Tibial nerve (tissue), 4 donors: ENCODE measurements around the gene PTMS. TPM values are rescaled to one million over a fixed set of nuclear protein-coding genes. Genes with fewer than 3 reads are reported as not detected.

ENCODE experiments used
- DNase-seq, 2 donors: peaks; one replicate each; pipeline ENCODE4 v3.0.0-alpha.2; 2019; ENCODE audit warnings: low spot score in 2 of 2
- H3K27ac ChIP-seq, 4 donors: fragments of 200-600 bp; sonication (generic) in 3 of 4; one replicate each; pipeline ENCODE4 v1.5.1; 2017 to 2019; ENCODE audit warnings: mild to moderate bottlenecking in 1 of 4
- H3K27me3 ChIP-seq, 2 donors: fragments of 200-600 bp; sonication (generic) in 1 of 2; one replicate each; pipeline versions ENCODE4 v1.5.1 to v1.6.0; 2017 to 2019
- H3K36me3 ChIP-seq, 3 donors: fragments of 200-600 bp; sonication (generic); one replicate each; pipeline ENCODE4 v1.5.1; 2018 to 2019
- H3K4me1 ChIP-seq, 4 donors: fragments of 200-600 bp; sonication (generic) in 3 of 4; one replicate each; pipeline ENCODE4 v1.5.1; 2017 to 2019
- H3K4me3 ChIP-seq, 4 donors: fragments of 200-600 bp; sonication (generic) in 3 of 4; one replicate each; pipeline ENCODE4 v1.5.1; 2017 to 2019; ENCODE audit warnings: mild to moderate bottlenecking in 1 of 4, moderate library complexity in 1 of 4
- H3K9me3 ChIP-seq, 4 donors: fragments of 200-600 bp; sonication (generic) in 3 of 4; one replicate each; pipeline ENCODE4 v1.5.1; 2017 to 2019
- EP300 ChIP-seq, 2 donors: sonication (generic); formaldehyde crosslinking; IDR thresholded peaks; one replicate each; pipeline ENCODE4 v1.6.1; 2017; ENCODE audit warnings: antibody characterized with exemption in 2 of 2, mild to moderate bottlenecking in 1 of 2
- POLR2A ChIP-seq, 2 donors: fragments of 450-650 bp; IDR thresholded peaks; one replicate each; pipeline ENCODE4 v1.6.1; 2017; ENCODE audit warnings: antibody characterized with exemption in 2 of 2, mild to moderate bottlenecking in 2 of 2, moderate library complexity in 2 of 2
- WGBS, 2 donors: methylation state at CpG; one replicate each; pipeline ENCODE4 v1.1.5; 2018; 5-methylcytosine and 5-hydroxymethylcytosine counted together
- total RNA-seq, 4 donors: library from RNA; depleted of rRNA; stranded (reverse); fragments of >200 nt; gene quantifications; one replicate each; pipeline ENCODE4 v1.1.0, GENCODE V29; 2016
- TF ChIP-seq, protein P1 (sequence below), 5 experiments: fragments of 200-600 bp in 3 of 5; fragments of 450-650 bp in 2 of 5; sonication (generic) in 3 of 5; IDR thresholded peaks; one replicate each; pipeline ENCODE4 v1.5.1; 2016 to 2019; ENCODE audit warnings: antibody characterized with exemption in 5 of 5, mild to moderate bottlenecking in 3 of 5, moderate library complexity in 2 of 5

Gene PTMS
- total RNA-seq, 4 donors from 2014 or later, result 112 to 225 (median 174) TPM

- no peaks in the 10 kb centered on the region for H3K27me3 ChIP-seq
- no peak for TF ChIP-seq POLR2A (IDR thresholded peaks at IDR 0.05)
- TF ChIP-seq, protein P1, sequence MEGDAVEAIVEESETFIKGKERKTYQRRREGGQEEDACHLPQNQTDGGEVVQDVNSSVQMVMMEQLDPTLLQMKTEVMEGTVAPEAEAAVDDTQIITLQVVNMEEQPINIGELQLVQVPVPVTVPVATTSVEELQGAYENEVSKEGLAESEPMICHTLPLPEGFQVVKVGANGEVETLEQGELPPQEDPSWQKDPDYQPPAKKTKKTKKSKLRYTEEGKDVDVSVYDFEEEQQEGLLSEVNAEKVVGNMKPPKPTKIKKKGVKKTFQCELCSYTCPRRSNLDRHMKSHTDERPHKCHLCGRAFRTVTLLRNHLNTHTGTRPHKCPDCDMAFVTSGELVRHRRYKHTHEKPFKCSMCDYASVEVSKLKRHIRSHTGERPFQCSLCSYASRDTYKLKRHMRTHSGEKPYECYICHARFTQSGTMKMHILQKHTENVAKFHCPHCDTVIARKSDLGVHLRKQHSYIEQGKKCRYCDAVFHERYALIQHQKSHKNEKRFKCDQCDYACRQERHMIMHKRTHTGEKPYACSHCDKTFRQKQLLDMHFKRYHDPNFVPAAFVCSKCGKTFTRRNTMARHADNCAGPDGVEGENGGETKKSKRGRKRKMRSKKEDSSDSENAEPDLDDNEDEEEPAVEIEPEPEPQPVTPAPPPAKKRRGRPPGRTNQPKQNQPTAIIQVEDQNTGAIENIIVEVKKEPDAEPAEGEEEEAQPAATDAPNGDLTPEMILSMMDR (IDR thresholded peaks at IDR 0.05), result no peak
- H3K27ac ChIP-seq, result peak overlapping the region; percentile 32 to 93 (median 86)
- no peaks in the 10 kb centered on the region for H3K9me3 ChIP-seq
- DNase-seq, result no peak
- H3K4me3 ChIP-seq, result peak overlapping the region; percentile 52 to 76 (median 68)
- H3K36me3 ChIP-seq, result peaks cover 0 to 30% (median 11%) of the 10 kb centered on the region in 3 donors
- peaks cover 0 to 23% (median 11%) of the 10 kb centered on the region in 4 donors for H3K4me1 ChIP-seq
- WGBS, 2 donors, result 6 to 14% methylated on average over 10 of the region's 10 CpGs
Observed at GRCh38 chr12:6724409-6724797, 41.8 kb upstream of the PTMS start.

DNA sequence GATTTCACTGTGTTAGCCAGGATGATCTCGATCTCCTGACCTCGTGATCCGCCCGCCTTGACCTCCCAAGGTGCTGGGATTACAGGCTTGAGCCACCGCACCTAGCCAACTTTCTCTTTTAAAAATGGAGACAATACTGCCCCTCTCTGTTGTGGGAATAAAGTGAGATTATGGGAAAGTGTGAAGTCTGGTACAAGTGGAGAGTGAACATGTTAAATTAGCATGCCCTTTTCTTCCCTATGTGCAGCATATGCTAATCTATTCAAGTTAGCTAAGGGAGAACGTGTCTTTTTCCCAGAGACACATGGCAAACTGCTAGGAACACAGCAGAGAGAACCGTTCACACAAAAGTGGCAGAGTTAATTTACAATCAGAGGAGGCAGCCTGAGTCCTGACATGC is 40.8 kb upstream of the PTMS start:
- 88 to 90% methylated on average over 7 of the region's 7 CpGs for WGBS, 2 donors
- H3K36me3 ChIP-seq, result peaks cover 0 to 40% (median 20%) of the 10 kb centered on the region in 3 donors
- no peaks in the 10 kb centered on the region for H3K9me3 ChIP-seq
- H3K4me3 ChIP-seq, result no peak overlapping the region
- no peak overlapping the region for H3K27ac ChIP-seq
- TF ChIP-seq, protein P1 (IDR thresholded peaks at IDR 0.05), result no peak
- TF ChIP-seq POLR2A (IDR thresholded peaks at IDR 0.05) (no peak), EP300 (IDR thresholded peaks at IDR 0.05) (no peak)
- H3K27me3 ChIP-seq, result no peaks in the 10 kb centered on the region
- DNase-seq, result no peak
- H3K4me1 ChIP-seq, result peaks cover 0 to 23% (median 11%) of the 10 kb centered on the region in 4 donors

GRCh38 chr12:6729186-6729585 is 37.0 kb upstream of the PTMS start:
- H3K4me1 ChIP-seq, result peaks cover 0 to 19% (median 11%) of the 10 kb centered on the region in 4 donors
- no peak for DNase-seq
- H3K27ac ChIP-seq, result no peak overlapping the region
- H3K4me3 ChIP-seq, result no peak overlapping the region
- TF ChIP-seq EP300 (IDR thresholded peaks at IDR 0.05) (no peak), POLR2A (IDR thresholded peaks at IDR 0.05) (no peak)
- TF ChIP-seq, protein P1 (IDR thresholded peaks at IDR 0.05), result no peak
- WGBS, 2 donors, result 93 to 96% methylated on average over 18 of the region's 18 CpGs
- no peaks in the 10 kb centered on the region for H3K27me3 ChIP-seq
- H3K36me3 ChIP-seq, result peaks cover 0 to 76% (median 30%) of the 10 kb centered on the region in 3 donors
- no peaks in the 10 kb centered on the region for H3K9me3 ChIP-seq

- H3K27me3 ChIP-seq, result no peaks in the 10 kb centered on the region
- no peak overlapping the region for H3K27ac ChIP-seq
- 92 to 95% methylated on average over 8 of the region's 8 CpGs for WGBS, 2 donors
- H3K4me1 ChIP-seq, result peaks cover 0 to 10% (median 3%) of the 10 kb centered on the region in 4 donors
- no peak overlapping the region for H3K4me3 ChIP-seq
- TF ChIP-seq EP300 (IDR thresholded peaks at IDR 0.05), result no peak
- TF ChIP-seq, protein P1 (IDR thresholded peaks at IDR 0.05), result no peak
- TF ChIP-seq POLR2A (IDR thresholded peaks at IDR 0.05), result no peak
- peaks cover 0 to 86% (median 30%) of the 10 kb centered on the region in 3 donors for H3K36me3 ChIP-seq
- no peak for DNase-seq
- no peaks in the 10 kb centered on the region for H3K9me3 ChIP-seq
Observed at GRCh38 chr12:6730169-6730568, 36.0 kb upstream of the PTMS start.

DNA sequence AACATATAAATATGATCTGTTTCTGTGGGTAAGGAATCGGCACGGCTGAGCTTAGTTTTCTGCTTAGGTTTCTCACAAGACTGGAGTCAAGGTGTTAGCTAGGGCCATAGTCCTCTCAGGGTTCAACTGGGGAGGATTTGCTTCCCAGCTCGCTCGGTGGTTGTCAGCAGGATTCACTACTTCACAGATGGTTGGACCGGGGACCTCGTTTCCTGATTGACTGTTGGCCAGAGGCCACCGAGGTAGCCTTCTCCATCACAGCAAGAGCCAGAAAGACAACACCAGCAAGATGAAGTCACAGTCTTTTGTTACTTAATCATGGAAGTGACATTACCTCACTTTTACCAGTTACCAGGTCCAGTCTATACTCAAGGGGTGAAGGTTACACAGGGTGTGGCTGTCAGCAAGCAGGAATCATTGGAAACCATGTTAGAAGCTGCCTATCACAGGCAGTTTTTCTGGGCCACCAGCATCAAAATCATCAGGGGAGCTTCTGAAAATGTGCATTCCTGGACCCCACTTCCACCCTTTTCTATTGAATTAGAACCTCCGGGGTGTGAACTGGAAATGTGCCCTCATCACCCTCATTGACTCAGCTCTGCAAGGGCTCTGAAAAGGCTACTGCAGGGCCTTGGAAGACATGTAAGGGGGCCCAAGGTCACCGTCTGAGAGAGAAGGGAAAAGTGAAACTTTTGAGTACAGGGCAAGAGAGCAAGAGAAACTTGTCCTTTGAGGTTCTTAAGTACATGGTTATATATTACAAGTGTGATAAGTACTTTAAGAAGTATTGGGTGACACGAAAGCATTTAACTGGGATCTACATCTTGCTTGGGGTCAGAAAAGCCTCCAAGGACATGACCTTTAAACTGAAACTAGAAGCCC is 31.4 kb upstream of the PTMS start:
- Histone ChIP-seq H3K4me3 (no peak overlapping the region), H3K36me3 (peaks cover 0 to 54% (median 17%) of the 10 kb centered on the region in 3 donors), H3K9me3 (no peaks in the 10 kb centered on the region), H3K4me1 (peaks cover 0 to 3% (median 0%) of the 10 kb centered on the region in 4 donors), H3K27ac (no peak overlapping the region), H3K27me3 (no peaks in the 10 kb centered on the region)
- no peak for DNase-seq
- TF ChIP-seq, protein P1 (IDR thresholded peaks at IDR 0.05), result no peak
- TF ChIP-seq POLR2A (IDR thresholded peaks at IDR 0.05), result no peak
- no peak for TF ChIP-seq EP300 (IDR thresholded peaks at IDR 0.05)
- 74 to 78% methylated on average over 10 of the region's 10 CpGs for WGBS, 2 donors
